PFSK-1 (cell line): ENCODE measurements around the gene GABBR1.

Experiments used
- POLR2AphosphoS5 ChIP-seq: IDR thresholded peaks from 2 replicates; pipeline ENCODE4 v1.6.1; 2012; ENCODE audit warnings: low read depth, mild to moderate bottlenecking, control low read depth, low read length, moderate library complexity
- REST ChIP-seq, 2 experiments: IDR thresholded peaks; 2 replicates each; pipeline versions ENCODE4 v1.6.1 to v1.8.0; 2011 to 2012; ENCODE audit warnings: low read depth in 2 of 2, low read length in 2 of 2, control low read depth in 1 of 2, inconsistent platforms in 1 of 2, mild to moderate bottlenecking in 1 of 2, moderate library complexity in 1 of 2; ENCODE audit not compliant: insufficient read depth in 1 of 2
- TAF1 ChIP-seq: IDR thresholded peaks from 2 replicates; pipeline ENCODE4 v1.6.1; 2012; ENCODE audit warnings: low read length, control low read depth, borderline replicate concordance; ENCODE audit not compliant: insufficient read depth

GRCh38 chr6:29633534-29633905, 537 bp upstream of the GABBR1 start:
- TF ChIP-seq TAF1 = no peak
- no peak for TF ChIP-seq POLR2AphosphoS5
- no peak for TF ChIP-seq REST (IDR thresholded peaks at IDR 0.05; ENCODE audit: insufficient read depth in 1 of 2, low read depth in 2 of 2, low read length in 2 of 2)
